Thoracic aorta (tissue), 2 donors: ENCODE measurements around the gene SLC4A11. TPM values are rescaled to one million over a fixed set of nuclear protein-coding genes. Genes with fewer than 3 reads are reported as not detected.

Experiments
- ATAC-seq: fragments of 150-250 bp; one replicate; pipeline ENCODE4 v1.8.0; 2017; ENCODE audit warnings: low read depth; ENCODE audit not compliant: insufficient number of reproducible peaks, low FRiP score
- DNase-seq: peaks from one replicate; pipeline ENCODE4 v3.0.0-alpha.2; 2020; ENCODE audit warnings: low spot score
- H3K27ac ChIP-seq, 2 donors: fragments of 200-600 bp; sonication (generic); 1 replicate in 1 of 2; 2 replicates in 1 of 2; pipeline ENCODE4 v1.5.1; 2016; ENCODE audit warnings: mild to moderate bottlenecking in 2 of 2, moderate library complexity in 2 of 2
- H3K27me3 ChIP-seq: fragments of 200-600 bp; sonication (generic); replicated peaks from 2 replicates; pipeline ENCODE4 v1.6.0; 2016; ENCODE audit warnings: mild to moderate bottlenecking; ENCODE audit not compliant: insufficient read depth
- H3K36me3 ChIP-seq: fragments of 200-600 bp; sonication (generic); one replicate; pipeline ENCODE4 v1.5.1; 2016
- H3K4me1 ChIP-seq, 2 donors: fragments of 200-600 bp; sonication (generic); 1 replicate in 1 of 2; 2 replicates in 1 of 2; pipeline versions ENCODE4 v1.5.1 to v1.6.0; 2016; ENCODE audit warnings: low read depth in 2 of 2, mild to moderate bottlenecking in 1 of 2; ENCODE audit not compliant: control insufficient read depth in 1 of 2
- H3K4me3 ChIP-seq: fragments of 200-600 bp; sonication (generic); 2 replicates; pipeline ENCODE4 v1.5.1; 2016; ENCODE audit warnings: mild to moderate bottlenecking
- H3K9me3 ChIP-seq: fragments of 200-600 bp; sonication (generic); 2 replicates; pipeline ENCODE4 v1.5.1; 2016
- total RNA-seq, 2 donors: library from RNA; depleted of rRNA; stranded (reverse); fragments of >200 nt; gene quantifications; one replicate each; pipeline versions ENCODE4 v1.1.0 to v1.2.3, GENCODE V29; 2016
- TF ChIP-seq, protein P1 (sequence below): fragments of 200-600 bp; sonication (generic); IDR thresholded peaks from one replicate; pipeline ENCODE4 v1.5.1; 2019; ENCODE audit warnings: antibody characterized with exemption

Gene SLC4A11
- total RNA-seq, 2 donors from 2014 or later = 0.27 TPM; not detected in 1

DNA sequence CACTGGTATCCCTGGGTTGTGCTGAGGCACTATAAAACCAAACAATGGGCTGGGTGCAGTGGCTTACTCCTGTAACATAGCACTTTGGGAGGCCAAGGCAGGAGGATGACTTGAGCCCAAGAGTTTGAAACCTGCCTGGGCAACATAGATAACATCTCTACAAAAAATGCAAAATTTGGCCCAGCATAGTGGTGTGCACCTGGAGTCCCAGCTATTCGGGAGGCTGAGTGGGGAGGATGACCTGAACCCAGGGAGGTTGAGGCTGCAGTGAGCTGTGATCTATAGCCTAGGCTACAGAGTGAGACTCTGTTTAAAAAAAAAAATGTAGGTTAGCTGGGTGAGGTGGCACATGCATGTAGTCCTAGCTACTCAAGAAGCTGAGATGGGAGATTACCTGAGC is 7.7 kb upstream of the SLC4A11 start:
- no peaks in the 10 kb centered on the region for H3K27me3 ChIP-seq
- no peaks in the 10 kb centered on the region for H3K9me3 ChIP-seq

DNA sequence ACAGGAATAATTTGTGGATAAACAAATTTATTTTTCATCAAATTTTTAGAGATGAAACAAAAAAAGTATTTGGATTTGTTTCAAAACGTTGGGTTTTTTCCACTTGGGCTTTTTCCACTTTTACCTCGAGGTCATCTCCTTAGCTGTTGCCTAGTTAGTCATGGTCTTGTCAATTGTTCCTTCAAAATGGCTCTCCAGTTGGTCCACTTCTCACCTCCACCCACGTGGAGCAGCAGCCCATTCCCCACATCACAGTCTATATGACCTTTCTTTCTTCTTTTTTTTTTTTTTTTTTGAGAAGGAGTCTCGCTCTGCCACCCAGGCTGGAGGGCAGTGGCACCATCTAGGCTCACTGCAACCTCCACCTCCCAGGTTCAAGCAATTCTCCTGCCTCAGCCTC is 6.7 kb upstream of the SLC4A11 start:
- Histone ChIP-seq H3K27me3 (no peaks in the 10 kb centered on the region), H3K4me1 (peaks cover 7 to 18% of the 10 kb centered on the region in 2 donors), H3K4me3 (no peak overlapping the region), H3K36me3 (no peaks in the 10 kb centered on the region), H3K9me3 (no peaks in the 10 kb centered on the region), H3K27ac (no peak overlapping the region)
- ATAC-seq = no peak
- no peak for DNase-seq
- TF ChIP-seq, protein P1, sequence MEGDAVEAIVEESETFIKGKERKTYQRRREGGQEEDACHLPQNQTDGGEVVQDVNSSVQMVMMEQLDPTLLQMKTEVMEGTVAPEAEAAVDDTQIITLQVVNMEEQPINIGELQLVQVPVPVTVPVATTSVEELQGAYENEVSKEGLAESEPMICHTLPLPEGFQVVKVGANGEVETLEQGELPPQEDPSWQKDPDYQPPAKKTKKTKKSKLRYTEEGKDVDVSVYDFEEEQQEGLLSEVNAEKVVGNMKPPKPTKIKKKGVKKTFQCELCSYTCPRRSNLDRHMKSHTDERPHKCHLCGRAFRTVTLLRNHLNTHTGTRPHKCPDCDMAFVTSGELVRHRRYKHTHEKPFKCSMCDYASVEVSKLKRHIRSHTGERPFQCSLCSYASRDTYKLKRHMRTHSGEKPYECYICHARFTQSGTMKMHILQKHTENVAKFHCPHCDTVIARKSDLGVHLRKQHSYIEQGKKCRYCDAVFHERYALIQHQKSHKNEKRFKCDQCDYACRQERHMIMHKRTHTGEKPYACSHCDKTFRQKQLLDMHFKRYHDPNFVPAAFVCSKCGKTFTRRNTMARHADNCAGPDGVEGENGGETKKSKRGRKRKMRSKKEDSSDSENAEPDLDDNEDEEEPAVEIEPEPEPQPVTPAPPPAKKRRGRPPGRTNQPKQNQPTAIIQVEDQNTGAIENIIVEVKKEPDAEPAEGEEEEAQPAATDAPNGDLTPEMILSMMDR = no peak

More for the DNA sequence above, 7.7 kb upstream of the SLC4A11 start:
- H3K4me3 ChIP-seq = no peak overlapping the region
- ATAC-seq = no peak
- peaks cover 7 to 18% of the 10 kb centered on the region in 2 donors for H3K4me1 ChIP-seq
- no peak overlapping the region for H3K27ac ChIP-seq
- TF ChIP-seq, protein P1 = no peak
- H3K36me3 ChIP-seq = peaks cover under 1% of the 10 kb centered on the region
- DNase-seq = no peak

DNA sequence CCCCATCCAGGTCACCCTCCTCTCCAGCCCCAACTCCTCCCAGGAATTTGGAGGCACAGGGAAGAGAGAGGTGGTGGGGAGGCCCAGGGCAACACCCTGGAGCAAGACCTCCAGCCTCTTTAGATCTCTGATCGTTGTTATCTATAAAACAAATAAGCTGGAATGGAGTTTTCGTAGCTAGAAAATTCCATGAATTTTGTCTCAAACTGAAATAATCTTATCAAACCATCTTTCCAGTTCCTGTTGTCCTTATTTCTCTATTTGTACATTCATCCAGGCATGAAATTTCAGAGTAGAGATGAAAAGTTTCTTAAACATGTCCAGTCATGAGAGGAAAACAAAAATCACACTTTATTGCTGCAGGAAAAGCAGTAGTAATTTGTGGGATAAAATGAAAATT is 6.2 kb upstream of the SLC4A11 start:
- Histone ChIP-seq H3K36me3 (no peaks in the 10 kb centered on the region), H3K27me3 (no peaks in the 10 kb centered on the region), H3K4me1 (peaks cover 7 to 19% of the 10 kb centered on the region in 2 donors), H3K9me3 (no peaks in the 10 kb centered on the region), H3K27ac (no peak overlapping the region), H3K4me3 (no peak overlapping the region)
- ATAC-seq = no peak
- TF ChIP-seq, protein P1 = no peak
- DNase-seq = no peak

DNA sequence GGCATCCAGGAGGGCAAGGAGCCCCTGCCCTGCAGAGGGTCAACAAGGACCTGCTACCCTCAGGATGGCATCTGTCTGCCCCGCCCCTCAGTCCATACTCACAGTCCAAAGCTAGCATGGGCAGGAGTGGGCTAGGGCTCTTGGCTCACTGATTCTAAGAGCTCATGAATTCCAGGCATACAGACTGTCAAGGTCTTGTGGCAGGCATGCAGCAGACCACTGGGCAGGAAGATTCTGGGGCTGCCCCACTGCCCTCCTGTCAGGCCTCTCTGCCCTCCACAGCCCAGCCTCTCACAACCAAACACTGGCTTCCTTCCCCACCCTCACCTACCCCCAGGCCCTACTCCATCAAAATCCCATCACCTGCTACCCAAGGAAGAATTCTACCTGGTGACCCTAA is 5.6 kb upstream of the SLC4A11 start:
- Histone ChIP-seq H3K36me3 (no peaks in the 10 kb centered on the region), H3K9me3 (no peaks in the 10 kb centered on the region), H3K4me1 (peaks cover 7 to 25% of the 10 kb centered on the region in 2 donors), H3K27me3 (no peaks in the 10 kb centered on the region), H3K4me3 (no peak overlapping the region), H3K27ac (no peak overlapping the region)
- ATAC-seq = no peak
- TF ChIP-seq, protein P1 = no peak
- DNase-seq = no peak

DNA sequence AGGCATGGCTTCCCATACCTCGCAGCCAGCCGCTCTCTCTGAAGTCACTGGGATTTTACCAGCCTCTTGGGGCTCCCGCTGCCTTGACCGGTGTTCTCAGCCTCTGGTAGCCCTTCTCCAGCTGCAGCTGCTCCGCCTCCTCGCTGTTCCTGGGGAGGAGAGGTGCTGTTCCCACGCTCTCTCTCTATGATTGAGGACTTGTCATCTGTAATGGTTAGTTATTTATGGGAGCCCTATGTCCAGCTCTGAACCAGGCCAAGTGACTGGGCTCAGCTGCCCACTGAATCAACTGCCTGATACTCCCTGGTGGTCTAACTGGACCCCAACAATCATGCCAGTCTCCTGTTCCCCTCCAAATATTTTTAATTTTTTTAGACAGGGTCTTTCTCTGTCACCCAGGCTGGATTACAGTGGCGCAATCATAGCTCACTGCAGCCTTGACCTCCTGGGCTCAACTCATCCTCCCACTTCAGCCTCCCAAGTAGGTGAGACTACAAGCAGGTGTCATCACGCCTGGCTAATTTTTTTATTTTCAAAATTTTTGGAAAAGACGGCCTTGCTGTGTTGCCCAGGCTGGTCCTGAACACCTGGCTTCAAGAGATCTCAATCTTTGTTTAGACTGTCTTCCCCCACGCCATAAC is 4.8 kb upstream of the SLC4A11 start:
- no peaks in the 10 kb centered on the region for H3K27me3 ChIP-seq
- TF ChIP-seq, protein P1 = no peak
- no peaks in the 10 kb centered on the region for H3K36me3 ChIP-seq
- H3K27ac ChIP-seq = no peak overlapping the region
- ATAC-seq = no peak
- H3K4me1 ChIP-seq = peaks cover 7 to 29% of the 10 kb centered on the region in 2 donors
- no peaks in the 10 kb centered on the region for H3K9me3 ChIP-seq
- no peak overlapping the region for H3K4me3 ChIP-seq
- DNase-seq = no peak
